ENCODE data around the gene ACTR10.

ACTR10 gene

DNA sequence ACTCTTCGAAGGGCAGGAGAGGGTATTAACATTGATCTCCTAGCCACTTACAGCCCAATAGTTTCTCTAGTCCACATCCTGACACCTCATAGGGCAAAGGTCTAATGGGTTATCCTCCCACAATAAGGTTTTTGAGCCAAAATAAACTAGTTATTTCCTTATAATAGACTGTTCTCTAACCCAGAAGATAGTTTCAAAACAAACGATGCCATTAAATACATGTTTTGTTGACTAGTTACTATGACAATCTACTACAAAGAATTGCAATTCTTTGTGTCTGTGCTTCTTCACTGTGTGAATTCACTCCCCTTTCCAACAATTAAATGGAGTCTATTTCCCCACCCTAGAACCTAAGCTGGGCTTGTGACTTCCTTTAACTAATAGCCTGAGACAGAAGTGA is 6.4 kb upstream of the ACTR10 start:
- H3K36me3 Mint-ChIP-seq (ENCODE audit: low read depth), result no peaks in the 10 kb centered on the region
- H3K9me3 Mint-ChIP-seq, result no peaks in the 10 kb centered on the region
- ATAC-seq (no peak), DNase-seq (no peak)
- no peak overlapping the region for H3K27ac Mint-ChIP-seq
- H3K4me1 Mint-ChIP-seq, result peaks cover 5% of the 10 kb centered on the region
- peaks cover 6% of the 10 kb centered on the region for H3K27me3 Mint-ChIP-seq
- H3K4me3 Mint-ChIP-seq, result no peak overlapping the region

DNA sequence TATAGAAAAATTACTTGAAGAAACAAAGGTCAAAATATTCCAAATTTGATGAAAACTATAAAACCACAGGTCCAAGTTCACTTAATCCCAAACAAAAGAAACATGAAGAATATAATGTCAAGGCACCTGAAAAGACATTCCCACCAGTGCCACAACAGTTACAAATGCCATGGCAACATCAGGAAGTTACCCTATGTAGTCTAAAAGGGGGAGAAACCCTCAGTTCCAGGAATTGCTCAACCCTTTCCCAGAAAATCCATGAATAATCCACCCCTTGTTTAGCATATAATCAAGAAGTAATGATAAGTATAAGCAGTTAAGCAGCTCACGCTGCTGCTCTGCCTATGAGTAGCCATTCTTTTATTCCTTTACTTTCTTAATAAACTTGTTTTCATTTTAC is 3.8 kb upstream of the ACTR10 start:
- no peak for ATAC-seq
- H3K27ac Mint-ChIP-seq, result no peak overlapping the region
- no peak overlapping the region for H3K4me3 Mint-ChIP-seq
- H3K9me3 Mint-ChIP-seq, result no peaks in the 10 kb centered on the region
- peaks cover 19% of the 10 kb centered on the region for H3K4me1 Mint-ChIP-seq
- no peaks in the 10 kb centered on the region for H3K36me3 Mint-ChIP-seq (ENCODE audit: low read depth)
- no peaks in the 10 kb centered on the region for H3K27me3 Mint-ChIP-seq
- no peak for DNase-seq

DNA sequence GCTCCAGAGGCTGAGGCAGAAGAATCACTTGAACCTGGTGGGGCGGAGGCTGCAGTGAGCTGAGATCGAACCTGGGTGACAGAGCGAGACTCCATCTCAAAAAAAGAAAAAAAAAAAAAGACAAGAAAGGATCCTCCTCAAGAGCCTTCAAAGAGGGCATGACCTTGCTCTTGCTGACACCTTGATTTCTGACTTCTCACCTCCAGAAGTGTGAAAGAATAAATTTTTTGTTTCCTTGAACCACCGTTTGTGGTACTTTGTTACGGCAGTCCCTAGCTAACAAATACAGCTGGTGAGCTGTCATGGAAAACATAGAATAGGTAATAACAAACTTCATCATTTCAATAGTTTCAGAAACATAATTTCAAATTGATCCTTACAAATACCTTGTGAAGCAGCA is 1.9 kb upstream of the ACTR10 start:
- Mint-ChIP-seq H3K4me1 (peaks cover 28% of the 10 kb centered on the region), H3K9me3 (no peaks in the 10 kb centered on the region), H3K27ac (no peak overlapping the region), H3K27me3 (no peaks in the 10 kb centered on the region), H3K4me3 (no peak overlapping the region), H3K36me3 (ENCODE audit: low read depth) (no peaks in the 10 kb centered on the region)
- no peak for DNase-seq
- no peak for ATAC-seq

DNA sequence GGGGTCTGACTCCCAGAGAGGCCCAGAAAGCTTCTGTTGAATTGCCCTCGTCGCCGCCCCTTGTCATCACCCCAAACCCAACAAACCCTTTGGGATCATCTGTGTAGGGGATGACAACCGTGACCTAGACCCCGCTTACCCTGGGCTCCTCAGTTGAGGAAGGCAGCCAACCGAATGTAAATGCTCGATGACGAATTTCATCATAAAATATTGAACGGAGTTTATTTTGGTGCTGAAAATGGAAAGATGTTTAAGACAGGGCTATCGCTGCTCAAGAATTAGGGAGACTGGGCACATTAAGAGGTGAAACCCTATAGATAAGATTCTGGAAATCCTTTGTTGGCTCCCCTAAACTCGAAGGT is 512 bp downstream of the ACTR10 start:
- DNase-seq (no peak), ATAC-seq (peak; percentile 5)
- H3K9me3 Mint-ChIP-seq, result no peaks in the 10 kb centered on the region
- H3K4me3 Mint-ChIP-seq, result peak overlapping the region; percentile 96
- peaks cover 28% of the 10 kb centered on the region for H3K4me1 Mint-ChIP-seq
- peak overlapping the region; percentile 84 for H3K27ac Mint-ChIP-seq
- H3K27me3 Mint-ChIP-seq, result no peaks in the 10 kb centered on the region
- no peaks in the 10 kb centered on the region for H3K36me3 Mint-ChIP-seq (ENCODE audit: low read depth)

DNA sequence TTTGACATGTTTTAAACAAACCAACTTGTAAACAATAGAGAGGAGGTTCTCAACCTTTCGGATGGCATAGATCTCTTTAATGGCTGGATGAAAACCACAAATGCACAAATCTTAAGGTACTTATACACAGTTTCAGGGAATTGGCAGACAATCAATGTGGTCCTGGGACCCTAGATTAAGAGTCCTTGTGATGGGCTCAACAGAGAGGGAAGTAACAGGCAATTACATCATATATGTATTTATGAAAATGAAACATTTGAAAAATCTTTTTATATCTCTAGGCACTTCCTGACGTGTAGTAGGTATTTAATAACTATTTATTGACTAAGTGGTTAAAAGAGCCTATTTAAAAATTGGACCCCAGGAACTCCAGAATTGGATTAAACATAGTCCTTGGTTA is 897 bp downstream of the ACTR10 start:
- H3K27me3 Mint-ChIP-seq, result no peaks in the 10 kb centered on the region
- no peaks in the 10 kb centered on the region for H3K36me3 Mint-ChIP-seq (ENCODE audit: low read depth)
- H3K9me3 Mint-ChIP-seq, result no peaks in the 10 kb centered on the region
- peak overlapping the region; percentile 96 for H3K4me3 Mint-ChIP-seq
- DNase-seq, result no peak
- peaks cover 28% of the 10 kb centered on the region for H3K4me1 Mint-ChIP-seq
- H3K27ac Mint-ChIP-seq, result peak overlapping the region; percentile 84
- ATAC-seq, result no peak

DNA sequence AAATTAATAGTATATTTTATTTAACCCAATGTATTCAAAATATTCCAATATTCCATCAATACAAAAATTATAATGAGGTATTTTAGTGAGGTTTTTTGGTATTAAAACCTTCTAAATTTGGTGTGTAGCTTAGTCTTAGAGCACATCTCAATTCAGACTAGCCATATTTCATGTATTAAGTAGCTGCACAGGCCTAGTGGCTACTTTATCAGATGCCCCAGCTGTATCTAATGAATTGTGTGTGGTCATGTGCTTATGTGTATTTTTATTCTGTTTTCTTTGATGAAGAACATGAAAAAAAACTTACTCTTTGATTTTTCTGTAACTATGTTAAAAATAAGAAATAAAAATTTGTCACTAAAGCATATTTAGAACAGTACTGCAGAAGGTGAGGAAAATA is 13.2 kb downstream of the ACTR10 start:
- ATAC-seq, result no peak
- peaks cover 6% of the 10 kb centered on the region for H3K4me1 Mint-ChIP-seq
- H3K9me3 Mint-ChIP-seq, result no peaks in the 10 kb centered on the region
- no peak overlapping the region for H3K4me3 Mint-ChIP-seq
- H3K36me3 Mint-ChIP-seq (ENCODE audit: low read depth), result peaks cover 30% of the 10 kb centered on the region
- DNase-seq, result no peak
- no peak overlapping the region for H3K27ac Mint-ChIP-seq
- H3K27me3 Mint-ChIP-seq, result no peaks in the 10 kb centered on the region

DNA sequence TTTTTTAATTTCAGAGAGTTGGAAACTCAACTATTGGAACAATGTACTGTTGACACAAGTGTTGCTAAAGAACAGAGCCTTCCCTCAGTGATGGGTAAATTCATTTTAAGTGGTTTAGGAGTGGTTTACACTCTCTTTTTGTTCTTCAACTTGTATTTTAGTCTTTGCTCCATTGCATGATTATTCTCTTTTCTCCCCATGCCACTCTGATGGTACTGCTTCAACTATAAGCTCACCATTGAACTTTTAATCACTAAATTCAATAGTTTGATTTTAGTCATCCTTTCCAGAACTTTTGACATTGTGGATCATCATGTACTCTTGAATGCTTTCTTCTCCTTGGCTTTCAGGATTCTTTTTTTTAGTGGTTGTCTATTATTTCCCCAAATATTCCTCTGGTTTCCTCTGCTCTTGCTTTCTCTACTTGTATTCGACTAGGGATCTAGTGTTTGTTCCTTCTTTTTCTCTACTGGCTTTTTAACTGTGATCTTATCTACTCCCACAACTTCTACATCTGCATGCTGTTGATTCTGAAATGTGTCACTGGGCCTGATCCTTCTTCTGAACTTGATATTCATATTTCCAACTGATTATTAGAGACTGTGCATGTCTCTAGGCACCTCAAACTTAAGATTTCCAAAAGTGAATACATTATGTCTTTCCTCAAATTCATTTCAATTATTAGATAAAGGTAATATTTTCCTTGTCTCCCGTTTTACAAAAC is 15.4 kb downstream of the ACTR10 start:
- H3K27me3 Mint-ChIP-seq, result no peaks in the 10 kb centered on the region
- H3K4me1 Mint-ChIP-seq, result peaks cover 6% of the 10 kb centered on the region
- DNase-seq, result no peak
- H3K9me3 Mint-ChIP-seq, result no peaks in the 10 kb centered on the region
- peaks cover 27% of the 10 kb centered on the region for H3K36me3 Mint-ChIP-seq (ENCODE audit: low read depth)
- H3K4me3 Mint-ChIP-seq, result no peak overlapping the region
- H3K27ac Mint-ChIP-seq, result peak overlapping the region; percentile 47
- no peak for ATAC-seq

DNA sequence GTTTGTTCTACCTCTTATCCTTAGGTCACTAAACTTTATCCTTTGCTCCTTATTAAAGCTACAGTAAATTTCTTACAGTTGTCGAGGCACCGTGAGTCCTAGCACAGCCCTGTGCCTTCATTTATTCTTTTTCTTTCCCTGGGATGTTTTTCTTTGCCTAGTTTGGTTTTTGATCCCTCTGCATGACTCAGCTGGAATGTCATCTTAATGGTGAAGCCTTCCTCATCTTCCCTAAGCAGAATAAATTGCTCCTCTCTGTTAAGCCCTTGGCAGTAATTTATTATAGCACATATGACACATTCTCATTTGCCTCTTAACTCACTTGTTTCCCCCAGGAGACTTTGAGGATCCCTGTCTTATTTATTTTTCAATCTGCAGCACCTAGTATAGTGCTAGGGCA is 16.6 kb downstream of the ACTR10 start:
- Mint-ChIP-seq H3K9me3 (no peaks in the 10 kb centered on the region), H3K4me1 (peaks cover 6% of the 10 kb centered on the region), H3K27me3 (no peaks in the 10 kb centered on the region), H3K36me3 (ENCODE audit: low read depth) (peaks cover 29% of the 10 kb centered on the region), H3K4me3 (no peak overlapping the region), H3K27ac (no peak overlapping the region)
- DNase-seq (no peak), ATAC-seq (no peak)

DNA sequence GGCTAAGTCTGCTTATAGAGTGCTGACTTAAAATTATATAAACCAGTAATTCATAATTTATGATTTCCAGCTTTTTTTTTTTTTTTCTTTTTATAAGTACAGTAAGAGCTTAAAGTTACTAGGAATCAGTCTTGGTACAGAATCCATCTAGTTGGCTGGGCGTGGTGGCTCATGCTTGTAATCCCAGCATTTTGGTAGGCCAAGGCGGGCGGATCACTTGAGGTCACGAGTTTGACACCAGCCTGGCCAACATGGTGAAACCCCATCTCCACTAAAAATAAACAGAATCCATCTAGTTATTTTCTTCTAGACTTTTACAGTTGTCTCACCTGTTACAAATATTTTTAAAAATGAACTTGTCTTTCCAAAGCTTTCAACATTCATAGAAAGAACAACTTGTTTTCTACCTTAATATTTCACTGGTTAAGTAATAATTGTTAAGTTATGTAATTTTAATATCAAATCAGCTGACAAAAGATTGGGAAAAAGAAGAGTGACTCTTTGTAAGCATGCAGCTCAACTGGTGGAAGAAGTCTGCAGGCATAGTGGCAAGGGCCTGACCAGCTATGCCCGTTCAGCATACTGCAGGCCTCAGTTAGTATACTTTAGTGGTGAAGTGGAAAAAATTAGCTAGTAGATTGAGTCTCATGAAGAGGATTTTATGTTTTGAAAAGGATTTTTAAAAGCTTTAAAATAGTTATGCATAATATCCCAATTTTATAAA is 27.3 kb downstream of the ACTR10 start:
- Mint-ChIP-seq H3K27ac (no peak overlapping the region), H3K4me3 (no peak overlapping the region), H3K27me3 (no peaks in the 10 kb centered on the region), H3K4me1 (no peaks in the 10 kb centered on the region), H3K36me3 (ENCODE audit: low read depth) (peaks cover 13% of the 10 kb centered on the region), H3K9me3 (no peaks in the 10 kb centered on the region)
- ATAC-seq (no peak), DNase-seq (no peak)

DNA sequence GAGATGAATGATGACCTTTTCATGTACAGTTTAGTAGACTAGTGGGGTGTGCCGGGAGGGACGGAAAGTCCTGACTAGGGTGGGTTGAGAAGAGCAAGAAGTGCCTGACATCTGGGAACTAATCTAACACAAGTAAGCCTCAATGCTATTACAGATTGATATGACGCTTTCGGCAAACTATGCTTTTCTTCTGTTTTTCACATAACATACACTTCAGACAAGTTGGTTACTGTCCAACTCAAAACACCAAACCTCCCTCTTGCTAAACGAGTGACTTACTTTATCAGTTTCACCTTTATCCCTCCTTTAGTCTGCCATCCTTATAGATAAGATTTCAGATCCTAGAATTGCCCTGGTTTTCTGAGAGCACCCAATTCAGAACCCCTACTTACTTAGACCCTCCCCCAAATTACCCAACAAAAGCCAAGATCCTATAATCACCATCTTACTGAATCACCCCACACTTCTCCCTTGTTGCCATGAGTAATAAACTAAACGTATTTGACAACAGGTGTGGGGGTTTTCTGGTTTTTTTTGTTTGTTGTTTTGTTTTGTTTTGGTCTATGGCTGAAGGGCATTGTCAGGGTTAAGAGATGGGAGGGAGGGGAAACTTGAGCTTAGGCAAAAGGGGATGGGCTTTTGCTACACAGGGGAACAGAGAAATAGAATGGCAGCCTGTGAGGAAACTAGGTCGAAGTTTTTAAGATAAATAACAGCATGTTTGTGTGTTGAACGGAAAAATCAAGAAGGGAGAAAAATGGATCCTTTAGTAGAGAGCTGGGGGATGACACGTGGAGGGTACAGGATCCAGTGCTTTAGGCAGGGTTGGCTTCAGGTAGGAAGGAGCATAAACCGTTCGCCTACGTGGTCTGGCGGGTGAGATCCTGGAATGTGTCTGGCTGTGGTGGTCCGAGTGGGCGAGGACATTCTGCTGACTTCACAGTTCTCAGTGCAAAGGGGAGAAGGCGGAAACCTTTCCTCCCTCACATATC is 38.6 kb downstream of the ACTR10 start:
- peaks cover 23% of the 10 kb centered on the region for H3K4me1 Mint-ChIP-seq
- H3K27ac Mint-ChIP-seq, result no peak overlapping the region
- peaks cover 2% of the 10 kb centered on the region for H3K36me3 Mint-ChIP-seq (ENCODE audit: low read depth)
- peaks cover 2% of the 10 kb centered on the region for H3K27me3 Mint-ChIP-seq
- no peaks in the 10 kb centered on the region for H3K9me3 Mint-ChIP-seq
- DNase-seq (peak; percentile 23), ATAC-seq (peak; percentile 12)
- no peak overlapping the region for H3K4me3 Mint-ChIP-seq

DNA sequence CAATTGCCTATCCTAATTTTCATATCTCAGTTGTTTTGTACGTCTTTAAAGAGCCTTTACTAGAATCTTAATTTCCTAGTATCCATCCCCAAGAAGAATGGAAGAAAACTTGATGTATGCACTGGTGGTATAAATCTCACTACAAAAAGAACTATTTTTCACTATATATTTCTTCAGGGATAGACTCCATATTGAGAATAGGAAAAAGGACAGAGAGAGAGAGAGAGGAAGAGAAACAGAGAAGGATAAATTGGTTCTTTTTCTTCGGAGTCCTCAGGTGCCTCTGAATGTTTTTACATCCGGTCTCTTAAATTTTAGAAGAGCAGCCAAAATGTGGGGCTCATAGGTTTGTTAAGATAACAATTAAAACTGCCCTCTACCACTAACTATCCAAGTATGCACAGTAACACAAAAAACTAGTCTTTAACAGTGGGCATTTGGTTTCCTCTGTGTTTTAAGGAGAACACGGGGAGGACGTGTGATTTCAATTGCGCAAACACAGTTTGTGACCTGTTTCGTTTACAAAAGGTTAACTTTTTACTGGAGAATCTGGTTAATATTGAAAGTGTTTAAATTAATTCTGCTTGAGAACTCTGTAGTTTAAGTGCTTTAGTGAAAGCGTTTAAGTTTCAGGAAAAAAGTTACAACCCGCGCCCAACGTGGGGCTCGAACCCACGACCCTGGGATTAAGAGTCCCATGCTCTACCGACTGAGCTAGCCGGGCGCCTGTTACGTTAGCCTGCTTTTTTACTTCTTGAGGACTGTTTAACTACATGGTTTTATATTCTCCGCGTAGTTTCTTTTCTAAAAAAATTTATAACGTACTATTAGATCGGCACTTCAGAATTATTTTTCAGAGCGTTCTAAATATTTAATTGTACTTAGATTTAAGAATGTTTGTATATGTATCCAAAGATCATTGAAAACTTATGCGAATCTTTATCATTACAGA is 39.6 kb downstream of the ACTR10 start:
- H3K36me3 Mint-ChIP-seq (ENCODE audit: low read depth), result peaks cover 2% of the 10 kb centered on the region
- H3K27ac Mint-ChIP-seq, result no peak overlapping the region
- peak; percentile 40 for ATAC-seq
- H3K27me3 Mint-ChIP-seq, result peaks cover 2% of the 10 kb centered on the region
- peak; percentile 80 for DNase-seq
- H3K4me1 Mint-ChIP-seq, result peaks cover 28% of the 10 kb centered on the region
- H3K9me3 Mint-ChIP-seq, result no peaks in the 10 kb centered on the region
- no peak overlapping the region for H3K4me3 Mint-ChIP-seq

DNA sequence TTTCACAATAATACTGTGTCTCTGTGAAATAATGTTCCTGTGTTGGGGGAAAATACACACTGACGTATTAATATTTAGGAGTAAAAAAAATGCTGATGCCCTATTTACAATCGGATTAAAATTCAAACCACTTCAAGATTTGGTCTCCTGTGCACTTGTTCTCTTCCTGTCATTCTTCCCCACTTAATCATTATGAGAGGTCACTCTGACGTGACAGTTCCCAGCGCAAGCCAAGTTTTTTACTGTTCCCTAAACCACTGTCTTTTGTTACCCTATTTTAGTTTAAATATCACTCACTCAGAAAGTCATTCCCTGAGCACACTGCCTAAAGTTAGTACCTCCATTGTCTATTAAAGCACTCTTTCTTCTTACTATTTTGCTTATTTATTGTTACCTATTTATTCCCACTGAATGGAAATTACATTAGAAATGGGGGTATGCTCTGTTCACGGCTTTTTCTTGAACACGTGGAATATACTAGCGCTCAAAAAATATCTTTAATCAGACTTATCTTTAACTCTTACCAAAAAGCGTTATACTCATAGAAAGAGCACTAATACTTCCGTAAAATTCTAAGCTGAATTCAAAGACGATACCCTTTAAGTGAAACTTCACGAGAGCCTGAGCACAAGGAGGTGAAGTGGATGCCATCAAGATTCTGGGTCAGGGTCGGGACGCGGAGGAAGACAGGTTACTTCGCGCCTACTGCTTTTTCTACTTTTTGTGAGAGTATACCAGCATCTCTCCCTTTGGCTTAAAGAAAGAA is 44.0 kb downstream of the ACTR10 start:
- Mint-ChIP-seq H3K4me1 (peaks cover 52% of the 10 kb centered on the region), H3K9me3 (no peaks in the 10 kb centered on the region), H3K27ac (peak overlapping the region; percentile 91), H3K27me3 (peaks cover 3% of the 10 kb centered on the region), H3K4me3 (peak overlapping the region; percentile 87), H3K36me3 (ENCODE audit: low read depth) (peaks cover 18% of the 10 kb centered on the region)
- no peak for DNase-seq
- peak; percentile 15 for ATAC-seq

Data from activated naive CD8-positive, alpha-beta T cell treated with anti-CD3 and anti-CD28 coated beads, Interleukin-2, amount 50 U/mL, for 24 hours (primary cell).